Activated CD8-positive, alpha-beta T cell treated with anti-CD3 and anti-CD28 coated beads, Interleukin-2, amount 10 ng/mL, durations not matched to agents 7 days and 5 days (primary cell): ENCODE results near the gene GAS7. TPM values are rescaled to one million over a fixed set of nuclear protein-coding genes. Genes with fewer than 3 reads are reported as not detected.
A peak's percentile ranks its signal among the peaks of the same experiment; 100 is the strongest.

Experiments
- ATAC-seq: fragments of 150-1000 bp; cut with Tn5 transposase; one replicate; pipeline ENCODE4 v1.10.0; 2021; ENCODE audit warnings: moderate library complexity
- CTCF ChIA-PET: fragments of 350-600 bp; sonication (Branson Sonifier 250); formaldehyde crosslinking; loops from one replicate; lab custom pipeline; 2021; ENCODE audit warnings: antibody characterized with exemption; lab: Charles Lee
- POLR2A ChIA-PET: fragments of 350-600 bp; sonication (Branson Sonifier 250); formaldehyde crosslinking; loops from one replicate; lab custom pipeline; 2021; ENCODE audit warnings: antibody characterized with exemption; lab: Charles Lee
- DNase-seq: peaks from one replicate; pipeline ENCODE4 v3.0.0-alpha.2; 2020
- H3K27ac Mint-ChIP-seq: one replicate; pipeline ENCODE4 v1.8.0; 2021; ENCODE audit warnings: mild to moderate bottlenecking, mixed read lengths
- H3K27me3 Mint-ChIP-seq: one replicate; pipeline ENCODE4 v1.8.0; 2021; ENCODE audit warnings: low read depth, mixed read lengths
- H3K36me3 Mint-ChIP-seq: one replicate; pipeline ENCODE4 v1.8.0; 2021; ENCODE audit warnings: low read depth, mixed read lengths
- H3K4me1 Mint-ChIP-seq: one replicate; pipeline ENCODE4 v1.8.0; 2021; ENCODE audit warnings: low read depth, mixed read lengths
- H3K4me3 Mint-ChIP-seq: one replicate; pipeline ENCODE4 v1.8.0; 2021; ENCODE audit warnings: mild to moderate bottlenecking, mixed read lengths
- H3K9me3 Mint-ChIP-seq: one replicate; pipeline ENCODE4 v1.8.0; 2022; ENCODE audit warnings: mixed read lengths; ENCODE audit not compliant: insufficient read depth
- total RNA-seq, 2 experiments: library from RNA; stranded (reverse); gene quantifications; one replicate each; pipeline ENCODE4 v1.2.3, GENCODE V29; 2021

The GAS7 gene
- total RNA-seq, result 1 to 10 TPM in 1 of 2 experiments, under 1 TPM in 1; 0.61 to 1.6 TPM

- ATAC-seq (peak; percentile 83), DNase-seq (peak; percentile 77)
- no peak within 1 kb of the TSS for H3K27ac Mint-ChIP-seq
- peaks cover 15% of the 10 kb centered on the region for H3K9me3 Mint-ChIP-seq
- POLR2A ChIA-PET, result no interaction called here
- H3K4me3 Mint-ChIP-seq, result peak within 1 kb of the TSS; percentile 64
- CTCF ChIA-PET, result interaction anchor here (0.9 kb wide), 1 partner anchor 211 kb away, joined by 3 read pairs; no protein-coding TSS in a partner anchor
- peaks cover 11% of the 10 kb centered on the region for H3K4me1 Mint-ChIP-seq
- H3K36me3 Mint-ChIP-seq, result peaks cover 3% of the 10 kb centered on the region
- H3K27me3 Mint-ChIP-seq, result peaks cover 41% of the 10 kb centered on the region
These were observed at the start of gene GAS7 for GRCh38 chr17:10198509-10199249. GAS7 (minus strand) TSS chr17:10198606.

GRCh38 chr17:10247810-10248209, 49.4 kb upstream of the GAS7 start:
- ATAC-seq (no peak), DNase-seq (no peak)
- ChIA-PET CTCF (no interaction called here), POLR2A (no interaction called here)
- Mint-ChIP-seq H3K9me3 (no peaks in the 10 kb centered on the region), H3K27ac (no peak overlapping the region), H3K4me1 (no peaks in the 10 kb centered on the region), H3K4me3 (no peak overlapping the region), H3K36me3 (no peaks in the 10 kb centered on the region), H3K27me3 (peaks cover 3% of the 10 kb centered on the region)

- peaks cover 4% of the 10 kb centered on the region for H3K27me3 Mint-ChIP-seq
These were observed 45.8 kb upstream of the GAS7 start for GRCh38 chr17:10243883-10244844.

DNA sequence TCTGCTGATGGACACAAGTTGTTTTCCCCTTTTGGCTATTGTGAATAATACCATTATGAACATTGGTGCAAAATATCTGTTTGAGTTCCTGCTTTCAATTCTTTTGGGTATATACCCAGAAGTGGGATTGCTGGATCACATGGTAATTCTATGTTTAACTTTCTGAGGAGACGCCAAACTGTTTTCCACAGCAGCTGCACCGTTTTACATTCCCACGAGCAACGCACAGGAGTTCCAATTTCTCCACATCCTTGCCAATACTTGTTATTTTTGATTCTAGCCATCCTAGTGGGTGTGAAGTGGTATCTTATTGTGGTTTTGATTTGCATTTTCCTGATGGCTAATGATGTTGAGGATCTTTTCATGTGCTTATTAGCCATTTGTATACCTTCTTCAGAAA, 43.4 kb upstream of the GAS7 start:
- Mint-ChIP-seq H3K9me3 (no peaks in the 10 kb centered on the region), H3K4me1 (no peaks in the 10 kb centered on the region), H3K27me3 (peaks cover 3% of the 10 kb centered on the region), H3K4me3 (no peak overlapping the region), H3K36me3 (no peaks in the 10 kb centered on the region), H3K27ac (no peak overlapping the region)
- ATAC-seq, result no peak
- ChIA-PET CTCF (no interaction called here), POLR2A (no interaction called here)
- no peak for DNase-seq

More at GRCh38 chr17:10243883-10244844, 45.8 kb upstream of the GAS7 start:
- H3K27ac Mint-ChIP-seq, result no peak overlapping the region
- CTCF ChIA-PET, result interaction anchor here (0.6 to 1.7 kb wide), 2 partner anchors 9 to 419 kb away, joined by 3 read pairs; no protein-coding TSS in a partner anchor
- DNase-seq, result no peak
- H3K4me1 Mint-ChIP-seq, result no peaks in the 10 kb centered on the region
- no peaks in the 10 kb centered on the region for H3K36me3 Mint-ChIP-seq
- no peaks in the 10 kb centered on the region for H3K9me3 Mint-ChIP-seq
- ATAC-seq, result no peak
- H3K4me3 Mint-ChIP-seq, result no peak overlapping the region
- POLR2A ChIA-PET, result no interaction called here

- POLR2A ChIA-PET, result no interaction called here
- DNase-seq, result no peak
- Mint-ChIP-seq H3K4me3 (no peak overlapping the region), H3K9me3 (no peaks in the 10 kb centered on the region), H3K27ac (no peak overlapping the region), H3K36me3 (no peaks in the 10 kb centered on the region), H3K27me3 (peaks cover 3% of the 10 kb centered on the region), H3K4me1 (no peaks in the 10 kb centered on the region)
- ATAC-seq, result no peak
- CTCF ChIA-PET, result interaction anchor here (2.3 kb wide), 1 partner anchor 12 kb away, joined by 14 read pairs; no protein-coding TSS in a partner anchor
These were observed 40.3 kb upstream of the GAS7 start for GRCh38 chr17:10238661-10239060.

GRCh38 chr17:10234033-10234432, 35.6 kb upstream of the GAS7 start:
- no peaks in the 10 kb centered on the region for H3K4me1 Mint-ChIP-seq
- ATAC-seq, result no peak
- no peaks in the 10 kb centered on the region for H3K27me3 Mint-ChIP-seq
- CTCF ChIA-PET, result no interaction called here
- no peak overlapping the region for H3K4me3 Mint-ChIP-seq
- H3K36me3 Mint-ChIP-seq, result no peaks in the 10 kb centered on the region
- no peaks in the 10 kb centered on the region for H3K9me3 Mint-ChIP-seq
- POLR2A ChIA-PET, result no interaction called here
- no peak overlapping the region for H3K27ac Mint-ChIP-seq
- DNase-seq, result no peak

DNA sequence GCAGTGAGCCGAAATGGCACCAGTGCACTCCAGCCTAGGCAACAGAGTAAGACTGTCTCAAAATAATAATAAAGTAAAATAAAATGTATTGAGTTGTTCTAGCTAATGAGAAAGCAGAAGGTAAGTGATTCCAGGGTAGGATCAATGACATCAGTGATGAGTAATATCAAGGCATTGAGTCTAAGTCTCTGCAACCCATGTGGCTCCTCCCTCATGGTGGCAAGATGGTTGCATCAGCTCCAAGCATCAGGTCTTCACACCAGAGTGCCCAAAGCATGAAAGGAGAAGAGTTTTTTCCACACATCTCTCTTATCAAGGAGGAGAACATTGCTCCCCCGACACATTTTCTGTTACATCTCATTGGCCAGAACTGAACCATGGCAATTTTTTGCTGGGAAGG, 34.8 kb upstream of the GAS7 start:
- POLR2A ChIA-PET, result no interaction called here
- DNase-seq (no peak), ATAC-seq (no peak)
- H3K27me3 Mint-ChIP-seq, result no peaks in the 10 kb centered on the region
- H3K36me3 Mint-ChIP-seq, result no peaks in the 10 kb centered on the region
- H3K4me1 Mint-ChIP-seq, result no peaks in the 10 kb centered on the region
- H3K9me3 Mint-ChIP-seq, result no peaks in the 10 kb centered on the region
- CTCF ChIA-PET, result no interaction called here
- H3K4me3 Mint-ChIP-seq, result no peak overlapping the region
- no peak overlapping the region for H3K27ac Mint-ChIP-seq

GRCh38 chr17:10229181-10229580, 30.8 kb upstream of the GAS7 start:
- ATAC-seq (no peak), DNase-seq (no peak)
- Mint-ChIP-seq H3K27ac (no peak overlapping the region), H3K36me3 (no peaks in the 10 kb centered on the region), H3K4me3 (no peak overlapping the region), H3K4me1 (no peaks in the 10 kb centered on the region), H3K27me3 (peaks cover under 1% of the 10 kb centered on the region), H3K9me3 (no peaks in the 10 kb centered on the region)
- POLR2A ChIA-PET, result no interaction called here
- CTCF ChIA-PET, result no interaction called here

- Mint-ChIP-seq H3K27ac (no peak overlapping the region), H3K9me3 (no peaks in the 10 kb centered on the region), H3K27me3 (peaks cover 2% of the 10 kb centered on the region), H3K4me1 (no peaks in the 10 kb centered on the region), H3K4me3 (no peak overlapping the region), H3K36me3 (no peaks in the 10 kb centered on the region)
- ChIA-PET POLR2A (no interaction called here), CTCF (interaction anchor here (0.6 to 2.8 kb wide), 20 partner anchors 9 to 302 kb away, joined by 3 to 16 read pairs (median 4); no protein-coding TSS in a partner anchor)
- DNase-seq (peak; percentile 67), ATAC-seq (peak; percentile 60)
These were observed 28.7 kb upstream of the GAS7 start for GRCh38 chr17:10226930-10227695.

- Mint-ChIP-seq H3K36me3 (no peaks in the 10 kb centered on the region), H3K4me3 (no peak overlapping the region), H3K27ac (no peak overlapping the region), H3K9me3 (no peaks in the 10 kb centered on the region), H3K27me3 (peaks cover 2% of the 10 kb centered on the region), H3K4me1 (no peaks in the 10 kb centered on the region)
- ChIA-PET POLR2A (interaction anchor here (0.7 kb wide), 1 partner anchor 319 kb away, joined by 4 read pairs; no protein-coding TSS in a partner anchor), CTCF (interaction anchor here (0.6 to 2.8 kb wide), 3 partner anchors 80 to 879 kb away, joined by 3 to 16 read pairs (median 4); no protein-coding TSS in a partner anchor)
- DNase-seq (no peak), ATAC-seq (no peak)
These were observed 26.3 kb upstream of the GAS7 start for GRCh38 chr17:10224582-10225195.

DNA sequence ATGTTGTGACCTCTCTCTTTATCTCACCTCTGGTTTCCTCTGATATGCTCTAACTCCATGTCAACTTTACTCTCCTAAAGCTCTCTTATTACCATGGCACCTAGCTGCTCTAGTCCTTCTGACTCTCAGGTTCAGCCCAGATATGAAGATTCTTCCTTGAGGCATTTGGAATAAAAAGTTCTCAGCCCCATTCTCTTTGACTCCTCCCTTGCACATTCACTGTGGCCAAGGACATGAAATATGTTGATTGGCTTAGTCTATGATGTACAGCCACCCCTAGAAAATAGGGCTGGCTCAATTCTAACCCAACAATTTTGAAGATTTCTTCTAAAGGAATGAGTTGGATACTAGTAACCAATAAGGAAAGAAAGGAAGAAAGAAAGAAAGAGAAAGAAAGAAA, 20.8 kb upstream of the GAS7 start:
- Mint-ChIP-seq H3K27ac (no peak overlapping the region), H3K4me3 (no peak overlapping the region), H3K27me3 (peaks cover 3% of the 10 kb centered on the region), H3K36me3 (no peaks in the 10 kb centered on the region), H3K9me3 (no peaks in the 10 kb centered on the region), H3K4me1 (no peaks in the 10 kb centered on the region)
- DNase-seq (no peak), ATAC-seq (no peak)
- ChIA-PET CTCF (no interaction called here), POLR2A (no interaction called here)
